DMS153 treated with DMSO at 0.1 percent for 48 hours (cell line): ENCODE results near the gene PRKG1.

Source experiments
- DNase-seq: peaks from one replicate; lab custom pipeline; 2025; ENCODE audit not compliant: unreplicated experiment; lab: John Stamatoyannopoulos, UW

Gene PRKG1

GRCh38 chr10:52266858-52267257 is 1192.6 kb downstream of the PRKG1 start:
- no peak for DNase-seq

DNA sequence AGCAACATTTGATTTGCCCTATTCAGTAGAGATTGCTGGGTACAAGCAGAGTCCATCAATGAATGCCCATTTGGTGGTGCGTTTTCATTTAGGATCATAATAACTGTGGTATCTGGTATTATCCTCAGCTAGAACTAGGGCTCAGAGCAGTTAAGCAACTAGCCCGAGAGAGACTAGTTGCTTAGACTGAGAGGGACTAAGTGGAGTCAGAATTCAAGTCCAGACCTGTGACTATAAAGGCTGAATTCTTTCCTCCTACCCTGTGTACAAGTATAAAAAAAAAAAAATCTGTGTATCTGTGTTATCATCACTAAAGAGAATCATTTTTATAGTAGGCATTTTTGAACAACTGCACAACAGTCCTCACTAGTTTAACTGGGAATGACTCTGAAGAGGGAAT is 1194.5 kb downstream of the PRKG1 start:
- no peak for DNase-seq

- no peak for DNase-seq
Observed at GRCh38 chr10:52269233-52269632, 1194.9 kb downstream of the PRKG1 start.

- DNase-seq = no peak
Observed at GRCh38 chr10:52276163-52276562, 1201.9 kb downstream of the PRKG1 start.

DNA sequence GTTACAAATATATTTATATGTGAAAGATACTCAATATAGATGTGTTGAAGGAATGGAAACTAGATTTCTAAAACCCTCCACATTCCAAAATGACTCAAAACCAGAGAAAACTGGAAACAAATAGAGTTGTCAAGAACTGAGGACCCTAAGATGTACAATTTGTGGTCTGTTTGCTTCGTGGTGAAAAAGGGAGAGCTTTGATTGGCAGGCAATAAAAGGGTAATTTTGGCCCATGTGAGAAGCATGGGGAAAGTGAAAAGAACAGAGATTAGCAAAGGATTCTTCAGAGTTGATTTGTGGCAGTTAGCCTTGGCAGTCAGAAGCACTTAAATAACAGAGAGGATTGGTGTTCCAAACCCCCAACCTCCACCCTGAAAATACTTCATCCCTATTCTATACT is 1202.7 kb downstream of the PRKG1 start:
- DNase-seq = no peak

DNA sequence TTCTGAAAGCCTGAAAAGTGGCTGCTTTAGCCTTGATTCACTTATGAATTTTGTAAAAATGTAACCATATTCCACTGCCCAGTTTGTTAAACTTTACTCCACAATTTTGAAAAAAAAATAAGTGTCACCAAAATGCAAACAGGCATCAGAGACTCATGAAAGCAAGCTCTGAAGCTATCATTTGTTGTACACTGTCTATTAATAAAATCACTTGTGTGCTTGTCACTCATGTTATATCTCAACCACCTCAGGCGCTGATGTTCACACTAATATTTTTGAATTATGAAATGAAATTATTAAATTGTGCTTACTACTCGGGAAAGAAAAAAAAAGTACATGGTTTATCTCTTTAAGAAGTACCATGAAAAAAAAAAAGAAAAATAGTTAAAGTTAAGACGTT is 1205.3 kb downstream of the PRKG1 start:
- no peak for DNase-seq

DNA sequence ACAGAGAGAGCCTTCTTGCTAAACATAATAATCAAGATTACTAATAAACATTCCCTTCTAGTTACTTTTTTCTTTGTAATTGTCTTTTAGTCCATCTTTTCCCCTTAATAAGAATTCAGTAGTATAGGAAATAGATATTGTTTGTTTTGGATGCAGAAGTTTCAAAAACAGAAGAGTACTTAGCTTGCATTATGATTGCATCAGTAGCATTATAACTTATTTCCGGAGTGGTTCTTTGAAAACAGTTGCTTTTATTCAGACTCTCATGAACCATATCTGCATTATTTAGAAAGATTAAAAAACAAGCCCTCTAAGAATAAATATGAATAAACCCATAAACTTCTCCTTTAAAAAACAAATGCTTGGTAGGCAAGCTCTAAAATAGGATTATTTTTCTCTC is 1205.8 kb downstream of the PRKG1 start:
- DNase-seq = no peak

- DNase-seq = no peak
Observed at GRCh38 chr10:52283174-52283573, 1208.9 kb downstream of the PRKG1 start.

GRCh38 chr10:52284416-52285013 is 1210.2 kb downstream of the PRKG1 start:
- DNase-seq = no peak

DNA sequence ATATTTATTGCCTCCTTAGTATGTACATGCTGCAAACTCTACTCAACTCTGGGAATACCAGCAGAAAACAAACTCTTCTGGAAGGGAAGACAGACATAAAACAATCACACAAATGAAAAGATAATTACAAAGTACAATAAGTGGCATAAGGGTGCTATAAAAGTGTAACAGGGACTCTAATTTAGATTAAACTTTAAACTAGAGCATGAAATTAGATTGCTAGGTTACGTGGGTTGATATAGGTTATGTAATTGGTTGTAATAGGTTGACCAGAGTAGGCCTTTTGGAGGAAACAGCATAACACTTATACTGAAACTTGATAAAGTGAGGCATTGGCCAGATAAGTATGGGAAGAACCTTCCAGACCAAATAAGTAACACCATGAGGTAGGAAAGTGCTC is 1213.6 kb downstream of the PRKG1 start:
- DNase-seq = no peak

DNA sequence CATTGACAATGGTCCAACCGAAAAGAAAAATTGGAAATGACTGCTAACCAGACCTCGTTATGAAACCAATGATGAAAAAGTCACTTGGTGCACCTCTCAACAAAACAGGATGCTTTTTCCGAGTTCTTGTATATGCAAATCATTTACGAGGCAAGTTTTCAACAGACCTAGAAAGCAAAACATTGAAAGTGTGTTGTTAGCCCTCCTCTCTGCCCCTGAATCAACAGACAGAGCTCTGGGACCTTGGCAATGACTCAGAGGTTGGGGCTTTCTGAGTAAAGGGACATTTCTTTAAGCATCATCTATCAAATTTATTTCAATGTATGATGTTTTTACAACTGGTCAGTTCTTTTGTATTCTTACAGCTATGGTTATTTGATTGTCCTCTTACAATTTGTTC is 1223.5 kb downstream of the PRKG1 start:
- no peak for DNase-seq

DNA sequence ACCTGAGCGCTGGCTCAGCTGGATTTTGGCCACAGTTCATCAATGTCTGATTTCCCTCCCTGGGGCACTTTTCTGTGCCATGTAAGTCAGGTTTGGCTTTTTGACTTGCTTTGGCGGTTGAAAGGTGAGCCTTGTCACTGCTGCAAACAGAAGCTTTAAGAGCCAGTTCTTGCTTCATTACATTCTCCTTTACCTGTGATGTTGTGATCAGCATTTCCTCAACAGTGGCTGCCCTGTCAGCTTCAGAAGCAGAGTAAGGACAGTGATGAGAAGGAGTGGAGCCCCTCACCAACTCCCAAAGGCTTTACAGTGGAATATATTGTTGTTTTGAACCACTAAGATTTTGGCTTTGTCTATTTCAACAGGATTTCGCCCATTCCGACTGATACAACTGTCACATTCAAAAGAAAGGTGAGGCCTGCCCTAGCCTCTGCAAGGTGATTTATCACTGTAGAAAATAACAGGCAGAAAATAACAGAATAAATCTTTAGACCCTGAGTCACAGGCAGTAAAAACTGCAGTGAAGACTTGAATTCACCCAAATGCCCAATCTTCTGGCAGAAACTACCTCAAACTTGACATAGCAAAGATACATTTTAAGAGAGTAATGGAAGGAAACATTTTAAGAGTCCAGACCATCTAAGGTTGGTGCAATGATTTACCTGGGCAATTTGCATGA is 1226.5 kb downstream of the PRKG1 start:
- no peak for DNase-seq

GRCh38 chr10:52308251-52309031 is 1234.2 kb downstream of the PRKG1 start:
- DNase-seq = peak; percentile 39

DNA sequence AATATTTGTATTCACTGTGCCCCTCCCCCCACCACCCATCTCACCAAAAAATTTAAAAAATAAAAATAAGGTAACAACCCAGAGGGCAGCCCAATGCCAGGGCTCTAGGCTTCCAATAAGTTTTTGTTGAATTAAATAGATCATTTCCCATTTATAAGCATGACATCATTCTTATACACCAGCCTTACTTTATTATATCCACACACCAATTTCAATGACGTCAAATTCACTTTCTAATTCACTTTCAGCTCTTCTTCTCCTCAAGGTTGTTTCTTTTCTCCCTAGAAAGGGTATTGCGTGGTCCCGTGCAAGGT is 1238.6 kb downstream of the PRKG1 start:
- DNase-seq = no peak

GRCh38 chr10:52313256-52313932 is 1239.1 kb downstream of the PRKG1 start:
- DNase-seq = no peak

DNA sequence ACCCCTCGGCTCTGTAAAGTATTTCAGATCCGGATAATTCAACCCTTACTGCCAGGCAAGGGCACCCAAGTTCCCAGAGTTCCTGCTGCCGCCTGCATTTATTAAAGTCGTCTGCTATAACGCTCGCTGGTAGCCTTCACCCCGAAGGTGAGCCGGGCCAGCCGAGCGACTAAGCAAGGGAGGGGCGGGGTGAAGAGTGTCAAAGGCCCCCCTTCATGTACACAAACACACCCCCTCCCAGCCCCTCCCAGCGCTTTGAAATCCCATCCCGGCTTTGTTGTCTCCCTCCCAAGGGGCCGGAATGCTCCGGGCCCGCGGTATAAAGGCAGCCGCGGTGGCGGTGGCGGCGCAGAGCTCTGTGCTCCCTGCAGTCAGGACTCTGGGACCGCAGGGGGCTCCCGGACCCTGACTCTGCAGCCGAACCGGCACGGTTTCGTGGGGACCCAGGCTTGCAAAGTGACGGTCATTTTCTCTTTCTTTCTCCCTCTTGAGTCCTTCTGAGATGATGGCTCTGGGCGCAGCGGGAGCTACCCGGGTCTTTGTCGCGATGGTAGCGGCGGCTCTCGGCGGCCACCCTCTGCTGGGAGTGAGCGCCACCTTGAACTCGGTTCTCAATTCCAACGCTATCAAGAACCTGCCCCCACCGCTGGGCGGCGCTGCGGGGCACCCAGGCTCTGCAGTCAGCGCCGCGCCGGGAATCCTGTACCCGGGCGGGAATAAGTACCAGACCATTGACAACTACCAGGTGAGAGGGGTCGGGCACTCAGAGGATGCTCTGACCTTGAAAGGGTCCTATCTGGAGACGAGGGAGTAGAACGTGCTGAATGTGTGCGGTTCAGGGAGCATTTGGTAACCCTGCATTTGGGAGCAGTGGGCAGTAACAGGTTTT is 1239.9 kb downstream of the PRKG1 start, which contains the start of gene DKK1:
Gene DKK1 (plus strand): TSS at position 349 of the 889 bp plus-strand sequence. CDS start 154 bp downstream, at position 503.
- DNase-seq = no peak

- no peak for DNase-seq
Observed at GRCh38 chr10:52314822-52315552, 1240.7 kb downstream of the PRKG1 start.

DNA sequence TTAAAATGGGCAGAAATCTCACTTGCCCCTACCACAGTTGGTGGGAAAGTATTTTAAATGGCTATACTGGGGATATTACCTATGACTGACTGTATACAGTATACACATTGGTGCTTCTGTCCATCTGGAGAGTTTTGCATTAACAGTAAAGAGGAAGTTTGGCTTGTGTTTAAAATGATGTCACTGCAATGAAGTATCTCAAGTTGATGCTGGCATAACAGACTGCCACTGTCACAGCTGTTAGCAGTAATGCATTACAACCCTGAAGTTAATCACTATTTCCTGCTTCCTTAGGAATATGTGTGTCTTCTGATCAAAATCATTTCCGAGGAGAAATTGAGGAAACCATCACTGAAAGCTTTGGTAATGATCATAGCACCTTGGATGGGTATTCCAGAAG is 1241.7 kb downstream of the PRKG1 start:
- no peak for DNase-seq

GRCh38 chr10:52316500-52316899 is 1242.2 kb downstream of the PRKG1 start:
- DNase-seq = no peak

DNA sequence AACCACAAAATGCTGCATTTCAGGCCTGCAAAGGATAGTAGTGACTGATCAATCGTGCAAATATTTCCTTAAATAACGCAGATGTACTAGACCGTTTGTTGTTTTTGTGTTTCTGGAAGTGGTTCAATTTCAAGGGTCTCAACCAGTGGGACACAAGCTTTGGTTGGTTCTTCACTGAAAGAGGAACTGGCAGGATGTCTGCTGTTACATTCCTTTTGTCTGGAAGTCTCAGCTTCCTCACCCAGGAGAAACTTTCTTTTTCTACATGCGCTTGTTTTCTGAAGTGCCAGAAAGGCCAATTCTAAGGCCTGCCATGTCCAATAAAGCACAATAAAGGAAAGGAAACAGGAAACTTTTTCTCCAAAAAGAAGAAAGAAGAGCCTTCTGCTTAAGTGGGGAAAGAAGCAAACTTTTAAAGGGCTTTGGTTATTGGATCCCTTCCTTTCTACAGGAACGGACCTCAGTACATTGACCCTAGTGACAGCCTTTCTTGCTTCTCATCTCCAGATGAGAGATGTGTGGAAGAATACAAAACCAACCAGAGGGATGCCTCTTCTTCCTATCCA is 1243.9 kb downstream of the PRKG1 start:
- DNase-seq = no peak
